ENCODE data around the gene EOLA1. TPM values are rescaled to one million over a fixed set of nuclear protein-coding genes. Genes with fewer than 3 reads are reported as not detected.

The EOLA1 gene
- total and polyA plus RNA-seq, 2 experiments from 2014 or later = 2.5 to 3.3 TPM

GRCh38 chrX:149572743-149573142 lies 31.9 kb downstream of the EOLA1 start:
- no peaks in the 10 kb centered on the region for H3K27me3 Mint-ChIP-seq (ENCODE audit: insufficient read depth, low read depth, poor library complexity)
- Histone ChIP-seq H3K4me3 (no peak overlapping the region), H3K4me2 (no peak overlapping the region), H4K20me1 (replicated peaks; ENCODE audit: insufficient read depth) (no peaks in the 10 kb centered on the region), H3K79me2 (replicated peaks; ENCODE audit: insufficient read depth) (no peaks in the 10 kb centered on the region), H3K27ac (ENCODE audit: low read depth) (no peak overlapping the region), H3F3A (replicated peaks; ENCODE audit: low read depth) (no peaks in the 10 kb centered on the region), H3K36me3 (ENCODE audit: insufficient read depth) (no peaks in the 10 kb centered on the region), H3K4me1 (ENCODE audit: insufficient read depth) (no peaks in the 10 kb centered on the region), H3K9me2 (ENCODE audit: insufficient read depth) (no peaks in the 10 kb centered on the region), H3K27me3 (ENCODE audit: insufficient read depth) (no peaks in the 10 kb centered on the region), H2AFZ (no peak overlapping the region)
- H3K27ac Mint-ChIP-seq = no peak overlapping the region
- H3K4me1 Mint-ChIP-seq = peaks cover 7% of the 10 kb centered on the region; the same call in 2 of the 3 replicates
- ATAC-seq = no peak
- DNase-seq (ENCODE audit: low spot score) = no peak
- TF ChIP-seq ZNF331 (CRISPR knock-in tag; IDR thresholded peaks at IDR 0.05; ENCODE audit: low read depth) (no peak), STAT1 (IDR thresholded peaks at IDR 0.05; ENCODE audit: unreplicated experiment) (no peak), EZH2phosphoT487 (IDR thresholded peaks at IDR 0.05; ENCODE audit: unreplicated experiment) (no peak), EZH2 (IDR thresholded peaks at IDR 0.05; ENCODE audit: low read depth, unreplicated experiment) (no peak), ZNF114 (CRISPR knock-in tag; IDR thresholded peaks at IDR 0.05) (no peak), POLR2AphosphoS5 (IDR thresholded peaks at IDR 0.05; ENCODE audit: low read depth) (no peak), JUNB (IDR thresholded peaks at IDR 0.05; ENCODE audit: unreplicated experiment) (no peak), NANOG (IDR thresholded peaks at IDR 0.05; ENCODE audit: borderline replicate concordance) (no peak), CREB1 (CRISPR knock-in tag; IDR thresholded peaks at IDR 0.05; ENCODE audit: low read depth) (no peak)
- TF ChIP-seq, protein P1, sequence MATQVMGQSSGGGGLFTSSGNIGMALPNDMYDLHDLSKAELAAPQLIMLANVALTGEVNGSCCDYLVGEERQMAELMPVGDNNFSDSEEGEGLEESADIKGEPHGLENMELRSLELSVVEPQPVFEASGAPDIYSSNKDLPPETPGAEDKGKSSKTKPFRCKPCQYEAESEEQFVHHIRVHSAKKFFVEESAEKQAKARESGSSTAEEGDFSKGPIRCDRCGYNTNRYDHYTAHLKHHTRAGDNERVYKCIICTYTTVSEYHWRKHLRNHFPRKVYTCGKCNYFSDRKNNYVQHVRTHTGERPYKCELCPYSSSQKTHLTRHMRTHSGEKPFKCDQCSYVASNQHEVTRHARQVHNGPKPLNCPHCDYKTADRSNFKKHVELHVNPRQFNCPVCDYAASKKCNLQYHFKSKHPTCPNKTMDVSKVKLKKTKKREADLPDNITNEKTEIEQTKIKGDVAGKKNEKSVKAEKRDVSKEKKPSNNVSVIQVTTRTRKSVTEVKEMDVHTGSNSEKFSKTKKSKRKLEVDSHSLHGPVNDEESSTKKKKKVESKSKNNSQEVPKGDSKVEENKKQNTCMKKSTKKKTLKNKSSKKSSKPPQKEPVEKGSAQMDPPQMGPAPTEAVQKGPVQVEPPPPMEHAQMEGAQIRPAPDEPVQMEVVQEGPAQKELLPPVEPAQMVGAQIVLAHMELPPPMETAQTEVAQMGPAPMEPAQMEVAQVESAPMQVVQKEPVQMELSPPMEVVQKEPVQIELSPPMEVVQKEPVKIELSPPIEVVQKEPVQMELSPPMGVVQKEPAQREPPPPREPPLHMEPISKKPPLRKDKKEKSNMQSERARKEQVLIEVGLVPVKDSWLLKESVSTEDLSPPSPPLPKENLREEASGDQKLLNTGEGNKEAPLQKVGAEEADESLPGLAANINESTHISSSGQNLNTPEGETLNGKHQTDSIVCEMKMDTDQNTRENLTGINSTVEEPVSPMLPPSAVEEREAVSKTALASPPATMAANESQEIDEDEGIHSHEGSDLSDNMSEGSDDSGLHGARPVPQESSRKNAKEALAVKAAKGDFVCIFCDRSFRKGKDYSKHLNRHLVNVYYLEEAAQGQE (IDR thresholded peaks at IDR 0.05; ENCODE audit: unreplicated experiment) = no peak
- TF ChIP-seq, protein P2, sequence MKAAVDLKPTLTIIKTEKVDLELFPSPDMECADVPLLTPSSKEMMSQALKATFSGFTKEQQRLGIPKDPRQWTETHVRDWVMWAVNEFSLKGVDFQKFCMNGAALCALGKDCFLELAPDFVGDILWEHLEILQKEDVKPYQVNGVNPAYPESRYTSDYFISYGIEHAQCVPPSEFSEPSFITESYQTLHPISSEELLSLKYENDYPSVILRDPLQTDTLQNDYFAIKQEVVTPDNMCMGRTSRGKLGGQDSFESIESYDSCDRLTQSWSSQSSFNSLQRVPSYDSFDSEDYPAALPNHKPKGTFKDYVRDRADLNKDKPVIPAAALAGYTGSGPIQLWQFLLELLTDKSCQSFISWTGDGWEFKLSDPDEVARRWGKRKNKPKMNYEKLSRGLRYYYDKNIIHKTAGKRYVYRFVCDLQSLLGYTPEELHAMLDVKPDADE (IDR thresholded peaks at IDR 0.05) = no peak
- TF ChIP-seq, protein P3, sequence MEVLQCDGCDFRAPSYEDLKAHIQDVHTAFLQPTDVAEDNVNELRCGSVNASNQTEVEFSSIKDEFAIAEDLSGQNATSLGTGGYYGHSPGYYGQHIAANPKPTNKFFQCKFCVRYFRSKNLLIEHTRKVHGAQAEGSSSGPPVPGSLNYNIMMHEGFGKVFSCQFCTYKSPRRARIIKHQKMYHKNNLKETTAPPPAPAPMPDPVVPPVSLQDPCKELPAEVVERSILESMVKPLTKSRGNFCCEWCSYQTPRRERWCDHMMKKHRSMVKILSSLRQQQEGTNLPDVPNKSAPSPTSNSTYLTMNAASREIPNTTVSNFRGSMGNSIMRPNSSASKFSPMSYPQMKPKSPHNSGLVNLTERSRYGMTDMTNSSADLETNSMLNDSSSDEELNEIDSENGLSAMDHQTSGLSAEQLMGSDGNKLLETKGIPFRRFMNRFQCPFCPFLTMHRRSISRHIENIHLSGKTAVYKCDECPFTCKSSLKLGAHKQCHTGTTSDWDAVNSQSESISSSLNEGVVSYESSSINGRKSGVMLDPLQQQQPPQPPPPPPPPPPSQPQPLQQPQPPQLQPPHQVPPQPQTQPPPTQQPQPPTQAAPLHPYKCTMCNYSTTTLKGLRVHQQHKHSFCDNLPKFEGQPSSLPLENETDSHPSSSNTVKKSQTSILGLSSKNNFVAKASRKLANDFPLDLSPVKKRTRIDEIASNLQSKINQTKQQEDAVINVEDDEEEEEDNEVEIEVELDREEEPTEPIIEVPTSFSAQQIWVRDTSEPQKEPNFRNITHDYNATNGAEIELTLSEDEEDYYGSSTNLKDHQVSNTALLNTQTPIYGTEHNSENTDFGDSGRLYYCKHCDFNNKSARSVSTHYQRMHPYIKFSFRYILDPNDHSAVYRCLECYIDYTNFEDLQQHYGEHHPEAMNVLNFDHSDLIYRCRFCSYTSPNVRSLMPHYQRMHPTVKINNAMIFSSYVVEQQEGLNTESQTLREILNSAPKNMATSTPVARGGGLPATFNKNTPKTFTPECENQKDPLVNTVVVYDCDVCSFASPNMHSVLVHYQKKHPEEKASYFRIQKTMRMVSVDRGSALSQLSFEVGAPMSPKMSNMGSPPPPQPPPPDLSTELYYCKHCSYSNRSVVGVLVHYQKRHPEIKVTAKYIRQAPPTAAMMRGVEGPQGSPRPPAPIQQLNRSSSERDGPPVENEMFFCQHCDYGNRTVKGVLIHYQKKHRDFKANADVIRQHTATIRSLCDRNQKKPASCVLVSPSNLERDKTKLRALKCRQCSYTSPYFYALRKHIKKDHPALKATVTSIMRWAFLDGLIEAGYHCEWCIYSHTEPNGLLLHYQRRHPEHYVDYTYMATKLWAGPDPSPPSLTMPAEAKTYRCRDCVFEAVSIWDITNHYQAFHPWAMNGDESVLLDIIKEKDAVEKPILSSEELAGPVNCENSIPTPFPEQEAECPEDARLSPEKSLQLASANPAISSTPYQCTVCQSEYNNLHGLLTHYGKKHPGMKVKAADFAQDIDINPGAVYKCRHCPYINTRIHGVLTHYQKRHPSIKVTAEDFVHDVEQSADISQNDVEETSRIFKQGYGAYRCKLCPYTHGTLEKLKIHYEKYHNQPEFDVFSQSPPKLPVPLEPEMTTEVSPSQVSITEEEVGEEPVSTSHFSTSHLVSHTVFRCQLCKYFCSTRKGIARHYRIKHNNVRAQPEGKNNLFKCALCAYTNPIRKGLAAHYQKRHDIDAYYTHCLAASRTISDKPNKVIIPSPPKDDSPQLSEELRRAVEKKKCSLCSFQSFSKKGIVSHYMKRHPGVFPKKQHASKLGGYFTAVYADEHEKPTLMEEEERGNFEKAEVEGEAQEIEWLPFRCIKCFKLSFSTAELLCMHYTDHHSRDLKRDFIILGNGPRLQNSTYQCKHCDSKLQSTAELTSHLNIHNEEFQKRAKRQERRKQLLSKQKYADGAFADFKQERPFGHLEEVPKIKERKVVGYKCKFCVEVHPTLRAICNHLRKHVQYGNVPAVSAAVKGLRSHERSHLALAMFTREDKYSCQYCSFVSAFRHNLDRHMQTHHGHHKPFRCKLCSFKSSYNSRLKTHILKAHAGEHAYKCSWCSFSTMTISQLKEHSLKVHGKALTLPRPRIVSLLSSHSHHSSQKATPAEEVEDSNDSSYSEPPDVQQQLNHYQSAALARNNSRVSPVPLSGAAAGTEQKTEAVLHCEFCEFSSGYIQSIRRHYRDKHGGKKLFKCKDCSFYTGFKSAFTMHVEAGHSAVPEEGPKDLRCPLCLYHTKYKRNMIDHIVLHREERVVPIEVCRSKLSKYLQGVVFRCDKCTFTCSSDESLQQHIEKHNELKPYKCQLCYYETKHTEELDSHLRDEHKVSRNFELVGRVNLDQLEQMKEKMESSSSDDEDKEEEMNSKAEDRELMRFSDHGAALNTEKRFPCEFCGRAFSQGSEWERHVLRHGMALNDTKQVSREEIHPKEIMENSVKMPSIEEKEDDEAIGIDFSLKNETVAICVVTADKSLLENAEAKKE (CRISPR knock-in tag; IDR thresholded peaks at IDR 0.05) = no peak
- TF ChIP-seq, protein P4, sequence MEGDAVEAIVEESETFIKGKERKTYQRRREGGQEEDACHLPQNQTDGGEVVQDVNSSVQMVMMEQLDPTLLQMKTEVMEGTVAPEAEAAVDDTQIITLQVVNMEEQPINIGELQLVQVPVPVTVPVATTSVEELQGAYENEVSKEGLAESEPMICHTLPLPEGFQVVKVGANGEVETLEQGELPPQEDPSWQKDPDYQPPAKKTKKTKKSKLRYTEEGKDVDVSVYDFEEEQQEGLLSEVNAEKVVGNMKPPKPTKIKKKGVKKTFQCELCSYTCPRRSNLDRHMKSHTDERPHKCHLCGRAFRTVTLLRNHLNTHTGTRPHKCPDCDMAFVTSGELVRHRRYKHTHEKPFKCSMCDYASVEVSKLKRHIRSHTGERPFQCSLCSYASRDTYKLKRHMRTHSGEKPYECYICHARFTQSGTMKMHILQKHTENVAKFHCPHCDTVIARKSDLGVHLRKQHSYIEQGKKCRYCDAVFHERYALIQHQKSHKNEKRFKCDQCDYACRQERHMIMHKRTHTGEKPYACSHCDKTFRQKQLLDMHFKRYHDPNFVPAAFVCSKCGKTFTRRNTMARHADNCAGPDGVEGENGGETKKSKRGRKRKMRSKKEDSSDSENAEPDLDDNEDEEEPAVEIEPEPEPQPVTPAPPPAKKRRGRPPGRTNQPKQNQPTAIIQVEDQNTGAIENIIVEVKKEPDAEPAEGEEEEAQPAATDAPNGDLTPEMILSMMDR (conservative IDR thresholded peaks at IDR 0.05; ENCODE audit: low read depth in 2 of 2) = no peak
- H3K9me3 Mint-ChIP-seq = no peaks in the 10 kb centered on the region
- no peak overlapping the region for H3K4me3 Mint-ChIP-seq
- H3K36me3 Mint-ChIP-seq (ENCODE audit: low read depth) = no peaks in the 10 kb centered on the region

Measured in GM23338 (cell line).